WTC11 (cell line): Measurements from ENCODE around the gene PCDH10. TPM values are rescaled to one million over a fixed set of nuclear protein-coding genes. Genes with fewer than 3 reads are reported as not detected.
A peak's percentile ranks its signal among the peaks of the same experiment; 100 is the strongest.

Source experiments
- ATAC-seq: fragments of 200-7000 bp; cut with Tn5 transposase; 2 replicates; pipeline ENCODE4 v1.10.0; 2021; ENCODE audit warnings: mild to moderate bottlenecking, moderate library complexity
- CTCF ChIA-PET: fragments of 300-600 bp; sonication (Branson Sonifier 250); formaldehyde crosslinking; loops from one replicate; lab custom pipeline; 2021; ENCODE audit warnings: antibody characterized with exemption; lab: Charles Lee
- POLR2A ChIA-PET: fragments of 350-600 bp; sonication (Branson Sonifier 250); formaldehyde crosslinking; loops from one replicate; lab custom pipeline; 2021; ENCODE audit warnings: antibody characterized with exemption; lab: Charles Lee
- DNase-seq: peaks from one replicate; pipeline ENCODE4 v3.0.0; 2021; ENCODE audit warnings: low spot score
- H3K27ac Mint-ChIP-seq: 2 replicates; pipeline ENCODE4 v1.8.0; 2021; ENCODE audit warnings: mixed read lengths
- H3K27me3 Mint-ChIP-seq: 2 replicates; pipeline ENCODE4 v1.8.0; 2021; ENCODE audit warnings: low read depth, mild to moderate bottlenecking, moderate library complexity, mixed read lengths
- H3K36me3 Mint-ChIP-seq: 2 replicates; pipeline ENCODE4 v1.8.0; 2021; ENCODE audit warnings: mixed read lengths
- H3K4me1 Mint-ChIP-seq: 2 replicates; pipeline ENCODE4 v1.8.0; 2022; ENCODE audit warnings: mixed read lengths
- H3K4me3 Mint-ChIP-seq: 2 replicates; pipeline ENCODE4 v1.8.0; 2021; ENCODE audit warnings: mild to moderate bottlenecking, moderate library complexity, mixed read lengths
- H3K9me3 Mint-ChIP-seq: 2 replicates; pipeline ENCODE4 v1.8.0; 2021; ENCODE audit warnings: mixed read lengths
- ATF6 ChIP-seq: sonication (generic); formaldehyde crosslinking; IDR thresholded peaks from 2 replicates; pipeline ENCODE4 v1.8.1; 2023; ENCODE audit warnings: mild to moderate bottlenecking, missing genetic modification reagents
- CBFB ChIP-seq: sonication (generic); formaldehyde crosslinking; IDR thresholded peaks from 2 replicates; pipeline ENCODE4 v1.8.1; 2022; ENCODE audit warnings: mild to moderate bottlenecking, low read depth, missing genetic modification reagents
- CDX4 ChIP-seq: fragments of 250-450 bp; sonication (Bioruptor Pico); IDR thresholded peaks from 2 replicates; pipeline ENCODE4 v1.9.0; 2021; ENCODE audit warnings: moderate library complexity, mild to moderate bottlenecking, inconsistent platforms, borderline replicate concordance
- CTCF ChIP-seq: fragments of 200-600 bp; IDR thresholded peaks from 2 replicates; pipeline ENCODE4 v1.8.0; 2022; ENCODE audit warnings: antibody characterized with exemption
- EMX1 ChIP-seq: fragments of 250-450 bp; sonication (Bioruptor Pico); IDR thresholded peaks from 2 replicates; pipeline ENCODE4 v1.8.0; 2021; ENCODE audit warnings: mild to moderate bottlenecking
- ETV6 ChIP-seq: sonication (generic); formaldehyde crosslinking; IDR thresholded peaks from 2 replicates; pipeline ENCODE4 v1.8.1; 2022; ENCODE audit warnings: mild to moderate bottlenecking, missing genetic modification reagents
- HMGXB4 ChIP-seq: sonication (generic); formaldehyde crosslinking; IDR thresholded peaks from 2 replicates; pipeline ENCODE4 v1.8.1; 2023; ENCODE audit warnings: mild to moderate bottlenecking, moderate library complexity, missing genetic modification reagents
- KAT7 ChIP-seq: sonication (generic); formaldehyde crosslinking; IDR thresholded peaks from 2 replicates; pipeline ENCODE4 v1.8.1; 2023; ENCODE audit warnings: missing genetic modification reagents, mild to moderate bottlenecking, borderline replicate concordance
- RELA ChIP-seq: sonication (generic); formaldehyde crosslinking; IDR thresholded peaks from 2 replicates; pipeline ENCODE4 v1.8.1; 2022; ENCODE audit warnings: missing genetic modification reagents, mild to moderate bottlenecking, borderline replicate concordance
- SOX15 ChIP-seq: fragments of 250-450 bp; sonication (Bioruptor Pico); IDR thresholded peaks from 2 replicates; pipeline ENCODE4 v1.9.0; 2021; ENCODE audit warnings: mild to moderate bottlenecking
- SP1 ChIP-seq: sonication (generic); formaldehyde crosslinking; conservative IDR thresholded peaks from 2 replicates; pipeline ENCODE4 v1.8.1; 2022; ENCODE audit warnings: missing genetic modification reagents
- STAT6 ChIP-seq: sonication (generic); formaldehyde crosslinking; conservative IDR thresholded peaks from 2 replicates; pipeline ENCODE4 v1.8.1; 2023; ENCODE audit warnings: mild to moderate bottlenecking, low read depth, missing genetic modification reagents, moderate library complexity
- TEAD1 ChIP-seq: sonication (generic); formaldehyde crosslinking; IDR thresholded peaks from 2 replicates; pipeline ENCODE4 v1.8.0; 2022; ENCODE audit warnings: mild to moderate bottlenecking, missing genetic modification reagents
- ZNF232 ChIP-seq: sonication (generic); formaldehyde crosslinking; IDR thresholded peaks from 2 replicates; pipeline ENCODE4 v1.8.0; 2022; ENCODE audit warnings: mild to moderate bottlenecking, missing genetic modification reagents
- ZNF423 ChIP-seq: fragments of 250-450 bp; sonication (Bioruptor Pico); IDR thresholded peaks from 2 replicates; pipeline ENCODE4 v2.1.2; 2022; ENCODE audit warnings: mild to moderate bottlenecking, moderate library complexity
- total RNA-seq: library from RNA; stranded (reverse); gene quantifications from 3 replicates; pipeline ENCODE4 v1.2.3, GENCODE V29; 2021
- TF ChIP-seq, protein P1 (sequence below): sonication (generic); formaldehyde crosslinking; IDR thresholded peaks from 2 replicates; pipeline ENCODE4 v1.8.0; 2022; ENCODE audit warnings: mild to moderate bottlenecking, missing genetic modification reagents
- TF ChIP-seq, protein P2 (sequence below): sonication (generic); formaldehyde crosslinking; IDR thresholded peaks from 2 replicates; pipeline ENCODE4 v1.8.0; 2022; ENCODE audit warnings: mild to moderate bottlenecking, missing genetic modification reagents

PCDH10 gene
- total RNA-seq, 1 experiment from 2014 or later: 7.8 TPM

DNA sequence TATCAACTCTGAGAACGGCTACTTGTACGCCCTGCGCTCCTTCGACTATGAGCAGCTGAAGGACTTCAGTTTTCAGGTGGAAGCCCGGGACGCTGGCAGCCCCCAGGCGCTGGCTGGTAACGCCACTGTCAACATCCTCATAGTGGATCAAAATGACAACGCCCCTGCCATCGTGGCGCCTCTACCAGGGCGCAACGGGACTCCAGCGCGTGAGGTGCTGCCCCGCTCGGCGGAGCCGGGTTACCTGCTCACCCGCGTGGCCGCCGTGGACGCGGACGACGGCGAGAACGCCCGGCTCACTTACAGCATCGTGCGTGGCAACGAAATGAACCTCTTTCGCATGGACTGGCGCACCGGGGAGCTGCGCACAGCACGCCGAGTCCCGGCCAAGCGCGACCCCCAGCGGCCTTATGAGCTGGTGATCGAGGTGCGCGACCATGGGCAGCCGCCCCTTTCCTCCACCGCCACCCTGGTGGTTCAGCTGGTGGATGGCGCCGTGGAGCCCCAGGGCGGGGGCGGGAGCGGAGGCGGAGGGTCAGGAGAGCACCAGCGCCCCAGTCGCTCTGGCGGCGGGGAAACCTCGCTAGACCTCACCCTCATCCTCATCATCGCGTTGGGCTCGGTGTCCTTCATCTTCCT is 2.7 kb downstream of the PCDH10 start (continued):
- TF ChIP-seq CBFB (CRISPR knock-in tag) (peak; percentile 27; the same call in 1 of the 2 replicates), TEAD1 (CRISPR knock-in tag) (peak; percentile 46; the same call in 1 of the 2 replicates), RELA (CRISPR knock-in tag) (peak; percentile 55; the same call in 1 of the 2 replicates), SP1 (CRISPR knock-in tag) (0 out of 2 replicates have a peak, but pooled peaks have one; percentile 12), HMGXB4 (CRISPR knock-in tag) (peak; percentile 81), CTCF (peak; percentile 20; the same call in 1 of the 2 replicates), ETV6 (CRISPR knock-in tag) (peak; percentile 58), SOX15 (CRISPR knock-in tag) (no peak), KAT7 (CRISPR knock-in tag) (0 out of 2 replicates have a peak, but pooled peaks have one; percentile 28)
- TF ChIP-seq, protein P1, sequence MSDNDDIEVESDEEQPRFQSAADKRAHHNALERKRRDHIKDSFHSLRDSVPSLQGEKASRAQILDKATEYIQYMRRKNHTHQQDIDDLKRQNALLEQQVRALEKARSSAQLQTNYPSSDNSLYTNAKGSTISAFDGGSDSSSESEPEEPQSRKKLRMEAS (CRISPR knock-in tag): peak; percentile 75
- TF ChIP-seq, protein P2, sequence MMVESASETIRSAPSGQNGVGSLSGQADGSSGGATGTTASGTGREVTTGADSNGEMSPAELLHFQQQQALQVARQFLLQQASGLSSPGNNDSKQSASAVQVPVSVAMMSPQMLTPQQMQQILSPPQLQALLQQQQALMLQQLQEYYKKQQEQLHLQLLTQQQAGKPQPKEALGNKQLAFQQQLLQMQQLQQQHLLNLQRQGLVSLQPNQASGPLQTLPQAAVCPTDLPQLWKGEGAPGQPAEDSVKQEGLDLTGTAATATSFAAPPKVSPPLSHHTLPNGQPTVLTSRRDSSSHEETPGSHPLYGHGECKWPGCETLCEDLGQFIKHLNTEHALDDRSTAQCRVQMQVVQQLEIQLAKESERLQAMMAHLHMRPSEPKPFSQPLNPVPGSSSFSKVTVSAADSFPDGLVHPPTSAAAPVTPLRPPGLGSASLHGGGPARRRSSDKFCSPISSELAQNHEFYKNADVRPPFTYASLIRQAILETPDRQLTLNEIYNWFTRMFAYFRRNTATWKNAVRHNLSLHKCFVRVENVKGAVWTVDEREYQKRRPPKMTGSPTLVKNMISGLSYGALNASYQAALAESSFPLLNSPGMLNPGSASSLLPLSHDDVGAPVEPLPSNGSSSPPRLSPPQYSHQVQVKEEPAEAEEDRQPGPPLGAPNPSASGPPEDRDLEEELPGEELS (CRISPR knock-in tag): peak; percentile 77
- TF ChIP-seq, all 79 proteins: peak for 19

DNA sequence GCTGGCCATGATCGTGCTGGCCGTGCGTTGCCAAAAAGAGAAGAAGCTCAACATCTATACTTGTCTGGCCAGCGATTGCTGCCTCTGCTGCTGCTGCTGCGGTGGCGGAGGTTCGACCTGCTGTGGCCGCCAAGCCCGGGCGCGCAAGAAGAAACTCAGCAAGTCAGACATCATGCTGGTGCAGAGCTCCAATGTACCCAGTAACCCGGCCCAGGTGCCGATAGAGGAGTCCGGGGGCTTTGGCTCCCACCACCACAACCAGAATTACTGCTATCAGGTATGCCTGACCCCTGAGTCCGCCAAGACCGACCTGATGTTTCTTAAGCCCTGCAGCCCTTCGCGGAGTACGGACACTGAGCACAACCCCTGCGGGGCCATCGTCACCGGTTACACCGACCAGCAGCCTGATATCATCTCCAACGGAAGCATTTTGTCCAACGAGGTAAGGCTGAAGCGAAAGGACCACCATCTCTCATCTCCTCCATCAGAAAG is 3.3 kb downstream of the PCDH10 start:
- Mint-ChIP-seq H3K27me3 (peaks cover 66% of the 10 kb centered on the region), H3K4me3 (peak overlapping the region; percentile 76)
- POLR2A ChIA-PET: no interaction called here
- CTCF ChIA-PET: interaction anchor here (0.6 to 2.4 kb wide), 11 partner anchors 22 to 1278 kb away, joined by 3 to 11 read pairs (median 3); no protein-coding TSS in a partner anchor
- ATAC-seq (no peak), DNase-seq (no peak)
- 0 out of 2 replicates have a peak, but pooled peaks have one; percentile 0 for TF ChIP-seq ZNF232 (CRISPR knock-in tag)
- TF ChIP-seq ETV6 (CRISPR knock-in tag): no peak
- TF ChIP-seq, all 79 proteins: peak for 1
- no peaks in the 10 kb centered on the region for H3K9me3 Mint-ChIP-seq
- H3K36me3 Mint-ChIP-seq: no peaks in the 10 kb centered on the region
- H3K4me1 Mint-ChIP-seq: peaks cover 53% of the 10 kb centered on the region
- no peak overlapping the region for H3K27ac Mint-ChIP-seq

- Mint-ChIP-seq H3K4me3 (peak overlapping the region; percentile 76), H3K4me1 (peaks cover 53% of the 10 kb centered on the region), H3K27ac (no peak overlapping the region), H3K9me3 (no peaks in the 10 kb centered on the region), H3K36me3 (no peaks in the 10 kb centered on the region), H3K27me3 (peaks cover 61% of the 10 kb centered on the region)
- ATAC-seq (no peak), DNase-seq (no peak)
- no peak for TF ChIP-seq ATF6 (CRISPR knock-in tag)
- TF ChIP-seq STAT6 (CRISPR knock-in tag): no peak
- TF ChIP-seq EMX1 (CRISPR knock-in tag): no peak
- no peak for TF ChIP-seq ZNF423 (CRISPR knock-in tag)
- TF ChIP-seq CDX4 (CRISPR knock-in tag): no peak
- POLR2A ChIA-PET: no interaction called here
- CTCF ChIA-PET: interaction anchor here (1.2 to 2.4 kb wide), 5 partner anchors 10 to 1278 kb away, joined by 3 to 11 read pairs (median 4); no protein-coding TSS in a partner anchor
Measured at GRCh38 chr4:133152831-133153481, 3.9 kb downstream of the PCDH10 start.
